Stimulated activated CD4-positive, alpha-beta T cell treated with anti-CD3 and anti-CD28 coated beads, Interleukin-2, amount 100 ng/mL, for 48 hours (primary cell): ENCODE results near the gene ADCY1.

Source experiments
- DNase-seq, 2 donors: peaks; one replicate each; pipeline ENCODE4 v3.0.0-alpha.2; 2020

Gene ADCY1

GRCh38 chr7:45697576-45698136, 123.5 kb downstream of the ADCY1 start:
- no peak for DNase-seq

GRCh38 chr7:45698303-45699014, 124.3 kb downstream of the ADCY1 start:
- no peak for DNase-seq

- no peak for DNase-seq
Measured at GRCh38 chr7:45699015-45699309, 124.8 kb downstream of the ADCY1 start.

- no peak for DNase-seq
Measured at GRCh38 chr7:45699726-45700390, 125.7 kb downstream of the ADCY1 start.

- DNase-seq = no peak
Measured at GRCh38 chr7:45700556-45700955, 126.4 kb downstream of the ADCY1 start.

GRCh38 chr7:45701701-45702510, 127.7 kb downstream of the ADCY1 start:
- no peak for DNase-seq

- DNase-seq = no peak
Measured at GRCh38 chr7:45702751-45703150, 128.6 kb downstream of the ADCY1 start.

GRCh38 chr7:45703373-45703821, 129.2 kb downstream of the ADCY1 start:
- no peak for DNase-seq

GRCh38 chr7:45703911-45704682, 129.9 kb downstream of the ADCY1 start:
- DNase-seq = no peak

GRCh38 chr7:45704683-45705016, 130.5 kb downstream of the ADCY1 start:
- no peak for DNase-seq

GRCh38 chr7:45708046-45708950, 134.1 kb downstream of the ADCY1 start:
- DNase-seq = no peak

- no peak for DNase-seq
Measured at GRCh38 chr7:45709168-45710042, 135.2 kb downstream of the ADCY1 start.

GRCh38 chr7:45710271-45711160, 136.3 kb downstream of the ADCY1 start:
- DNase-seq = no peak

- no peak for DNase-seq
Measured at GRCh38 chr7:45711161-45711490, 137.0 kb downstream of the ADCY1 start.

- no peak for DNase-seq
Measured at GRCh38 chr7:45712057-45712689, 138.0 kb downstream of the ADCY1 start.

GRCh38 chr7:45712872-45713668, 138.9 kb downstream of the ADCY1 start:
- no peak for DNase-seq

GRCh38 chr7:45713669-45714520, 139.7 kb downstream of the ADCY1 start:
- DNase-seq = no peak

GRCh38 chr7:45714521-45714820, 140.3 kb downstream of the ADCY1 start:
- no peak for DNase-seq
